GM12864 (cell line): ENCODE data around the gene CDK18.

Experiments used
- DNase-seq: peaks from one replicate; pipeline ENCODE4 v3.0.0-alpha.2; 2011; ENCODE audit warnings: low read depth
- H3K4me3 ChIP-seq: 2 replicates; pipeline ENCODE4 v1.5.1; 2011; ENCODE audit warnings: mild to moderate bottlenecking, low read depth, low read length, control low read depth
- CTCF ChIP-seq: IDR thresholded peaks from 2 replicates; pipeline ENCODE4 v1.5.1; 2011; ENCODE audit warnings: low read depth, mild to moderate bottlenecking, moderate library complexity, low read length, control low read depth, inconsistent platforms; ENCODE audit errors: missing control alignments

The CDK18 gene

GRCh38 chr1:205581321-205581980 is 77.0 kb downstream of the CDK18 start:
- no peak for TF ChIP-seq CTCF
- DNase-seq: no peak
- H3K4me3 ChIP-seq: no peak overlapping the region

GRCh38 chr1:205582046-205582445 is 77.6 kb downstream of the CDK18 start:
- no peak for TF ChIP-seq CTCF
- H3K4me3 ChIP-seq: no peak overlapping the region
- DNase-seq: no peak
